ENCODE data around the gene SORCS3. TPM values are rescaled to one million over a fixed set of nuclear protein-coding genes. Genes with fewer than 3 reads are reported as not detected.

Gene SORCS3
- total RNA-seq, 1 experiment from 2014 or later: not detected

GRCh38 chr10:104872691-104873090 lies 231.6 kb downstream of the SORCS3 start:
- H3K4me1 ChIP-seq (ENCODE audit: control insufficient read depth in 1 of 2, insufficient read depth in 2 of 2, low read length in 2 of 2): no peaks in the 10 kb centered on the region
- intact Hi-C loops (cut with micrococcal nuclease): no loop called here
- H4K20me1 ChIP-seq (ENCODE audit: insufficient read depth): no peaks in the 10 kb centered on the region
- ATAC-seq: no peak
- H3K36me3 ChIP-seq (ENCODE audit: control insufficient read depth in 1 of 2, insufficient read depth in 2 of 2, low read length in 2 of 2): no peaks in the 10 kb centered on the region
- no peaks in the 10 kb centered on the region for H3K9me3 ChIP-seq (ENCODE audit: control insufficient read depth in 1 of 2, insufficient read depth in 1 of 2, low read depth in 1 of 2, low read length in 2 of 2)
- no peak overlapping the region for H2AFZ ChIP-seq (ENCODE audit: low read depth, low read length, poor library complexity, severe bottlenecking)
- CTCF ChIA-PET: no interaction called here
- no peak overlapping the region for H3K4me3 ChIP-seq (replicated peaks in 1 of 2; ENCODE audit: low read depth in 1 of 2, low read length in 2 of 2)
- no peak for TF ChIP-seq SRF (IDR thresholded peaks at IDR 0.05; ENCODE audit: low read depth)
- TF ChIP-seq ZBTB33 (IDR thresholded peaks at IDR 0.05; ENCODE audit: extremely low read depth, insufficient replicate concordance, low read length): no peak
- no peak for TF ChIP-seq EGR1 (IDR thresholded peaks at IDR 0.05; ENCODE audit: low read depth)
- TF ChIP-seq SP1 (IDR thresholded peaks at IDR 0.05; ENCODE audit: low read depth): no peak
- TF ChIP-seq JUND (IDR thresholded peaks at IDR 0.05): no peak
- TF ChIP-seq ZFX (IDR thresholded peaks at IDR 0.05): no peak
- H3K4me2 ChIP-seq (ENCODE audit: low read length): no peak overlapping the region
- H3K27ac ChIP-seq (ENCODE audit: low read depth, low read length): no peak overlapping the region
- peaks cover 65% of the 10 kb centered on the region for H3K27me3 ChIP-seq (ENCODE audit: insufficient read depth, low read length)
- no peaks in the 10 kb centered on the region for H3K9me2 ChIP-seq (ENCODE audit: insufficient read depth)
- RAD21 ChIA-PET (ENCODE audit: low non-redundant PET in 1 of 2, low total read pairs in 2 of 2, uncharacterized antibody in 2 of 2, unreplicated experiment in 2 of 2): no interaction called here
- no peak overlapping the region for H3K9ac ChIP-seq (ENCODE audit: low read length)
- POLR2A ChIA-PET: no interaction called here
- no TSS peak for BruUV-seq (replicated peaks)
- H3K79me2 ChIP-seq (ENCODE audit: insufficient read depth, low read length): no peaks in the 10 kb centered on the region
- no peak for DNase-seq (ENCODE audit: low read depth, low spot score)

- H3K9ac ChIP-seq (ENCODE audit: low read length): no peak overlapping the region
- POLR2A ChIA-PET: no interaction called here
- TF ChIP-seq SIN3A (IDR thresholded peaks at IDR 0.05; ENCODE audit: low read depth) (no peak), TCF7L2 (IDR thresholded peaks at IDR 0.05; ENCODE audit: borderline replicate concordance, extremely low read depth, insufficient read depth, insufficient read length) (no peak), ZBTB33 (IDR thresholded peaks at IDR 0.05; ENCODE audit: extremely low read depth, insufficient replicate concordance, low read length) (no peak), MAX (IDR thresholded peaks at IDR 0.05) (no peak), SRF (IDR thresholded peaks at IDR 0.05; ENCODE audit: low read depth) (no peak), EZH2phosphoT487 (IDR thresholded peaks at IDR 0.05; ENCODE audit: borderline replicate concordance) (no peak), YY1 (IDR thresholded peaks at IDR 0.05; ENCODE audit: extremely low read depth, insufficient replicate concordance, low read depth, low read length) (no peak)
- CTCF ChIA-PET: no interaction called here
- ATAC-seq (no peak), DNase-seq (ENCODE audit: low read depth, low spot score) (no peak)
- no peaks in the 10 kb centered on the region for H3K9me2 ChIP-seq (ENCODE audit: insufficient read depth)
- H3K36me3 ChIP-seq (ENCODE audit: control insufficient read depth in 1 of 2, insufficient read depth in 2 of 2, low read length in 2 of 2): no peaks in the 10 kb centered on the region
- no peak overlapping the region for H2AFZ ChIP-seq (ENCODE audit: low read depth, low read length, poor library complexity, severe bottlenecking)
- RAD21 ChIA-PET (ENCODE audit: low non-redundant PET in 1 of 2, low total read pairs in 2 of 2, uncharacterized antibody in 2 of 2, unreplicated experiment in 2 of 2): no interaction called here
- no TSS peak for BruUV-seq (replicated peaks)
- H3K4me1 ChIP-seq (ENCODE audit: control insufficient read depth in 1 of 2, insufficient read depth in 2 of 2, low read length in 2 of 2): no peaks in the 10 kb centered on the region
- no peak overlapping the region for H3K27ac ChIP-seq (ENCODE audit: low read depth, low read length)
- H3K4me2 ChIP-seq (ENCODE audit: low read length): no peak overlapping the region
- H3K9me3 ChIP-seq (ENCODE audit: control insufficient read depth in 1 of 2, insufficient read depth in 1 of 2, low read depth in 1 of 2, low read length in 2 of 2): no peaks in the 10 kb centered on the region
- H3K27me3 ChIP-seq (ENCODE audit: insufficient read depth, low read length): peaks cover 65% of the 10 kb centered on the region
- no peak overlapping the region for H3K4me3 ChIP-seq (replicated peaks in 1 of 2; ENCODE audit: low read depth in 1 of 2, low read length in 2 of 2)
- intact Hi-C loops (cut with micrococcal nuclease): no loop called here
- H4K20me1 ChIP-seq (ENCODE audit: insufficient read depth): no peaks in the 10 kb centered on the region
- no peaks in the 10 kb centered on the region for H3K79me2 ChIP-seq (ENCODE audit: insufficient read depth, low read length)
Observed at GRCh38 chr10:104873161-104873560, 232.1 kb downstream of the SORCS3 start.
